WTC11 (cell line): ENCODE measurements around the gene SLC44A2. TPM values are rescaled to one million over a fixed set of nuclear protein-coding genes. Genes with fewer than 3 reads are reported as not detected.

Source experiments
- ATAC-seq: fragments of 200-7000 bp; cut with Tn5 transposase; 2 replicates; pipeline ENCODE4 v1.10.0; 2021; ENCODE audit warnings: mild to moderate bottlenecking, moderate library complexity
- CTCF ChIA-PET: fragments of 300-600 bp; sonication (Branson Sonifier 250); formaldehyde crosslinking; loops from one replicate; lab custom pipeline; 2021; ENCODE audit warnings: antibody characterized with exemption; lab: Charles Lee
- POLR2A ChIA-PET: fragments of 350-600 bp; sonication (Branson Sonifier 250); formaldehyde crosslinking; loops from one replicate; lab custom pipeline; 2021; ENCODE audit warnings: antibody characterized with exemption; lab: Charles Lee
- DNase-seq: peaks from one replicate; pipeline ENCODE4 v3.0.0; 2021; ENCODE audit warnings: low spot score
- H3K27ac Mint-ChIP-seq: 2 replicates; pipeline ENCODE4 v1.8.0; 2021; ENCODE audit warnings: mixed read lengths
- H3K27me3 Mint-ChIP-seq: 2 replicates; pipeline ENCODE4 v1.8.0; 2021; ENCODE audit warnings: low read depth, mild to moderate bottlenecking, moderate library complexity, mixed read lengths
- H3K36me3 Mint-ChIP-seq: 2 replicates; pipeline ENCODE4 v1.8.0; 2021; ENCODE audit warnings: mixed read lengths
- H3K4me1 Mint-ChIP-seq: 2 replicates; pipeline ENCODE4 v1.8.0; 2022; ENCODE audit warnings: mixed read lengths
- H3K4me3 Mint-ChIP-seq: 2 replicates; pipeline ENCODE4 v1.8.0; 2021; ENCODE audit warnings: mild to moderate bottlenecking, moderate library complexity, mixed read lengths
- H3K9me3 Mint-ChIP-seq: 2 replicates; pipeline ENCODE4 v1.8.0; 2021; ENCODE audit warnings: mixed read lengths
- ELF4 ChIP-seq: sonication (generic); formaldehyde crosslinking; IDR thresholded peaks from 2 replicates; pipeline ENCODE4 v1.8.1; 2022; ENCODE audit warnings: low read depth, mild to moderate bottlenecking, moderate library complexity, missing genetic modification reagents
- FOXJ3 ChIP-seq: sonication (generic); formaldehyde crosslinking; IDR thresholded peaks from 2 replicates; pipeline ENCODE4 v1.9.0; 2021; ENCODE audit warnings: missing genetic modification reagents, mild to moderate bottlenecking, borderline replicate concordance
- JAZF1 ChIP-seq: fragments of 250-450 bp; sonication (Bioruptor Pico); IDR thresholded peaks from 2 replicates; pipeline ENCODE4 v1.9.0; 2021; ENCODE audit warnings: moderate library complexity, mild to moderate bottlenecking, inconsistent platforms
- KAT7 ChIP-seq: sonication (generic); formaldehyde crosslinking; IDR thresholded peaks from 2 replicates; pipeline ENCODE4 v1.8.1; 2023; ENCODE audit warnings: missing genetic modification reagents, mild to moderate bottlenecking, borderline replicate concordance
- NFE2L1 ChIP-seq: sonication (generic); formaldehyde crosslinking; IDR thresholded peaks from 2 replicates; pipeline ENCODE4 v1.8.1; 2023; ENCODE audit warnings: missing genetic modification reagents
- NR1H2 ChIP-seq: sonication (generic); formaldehyde crosslinking; IDR thresholded peaks from 2 replicates; pipeline ENCODE4 v1.9.0; 2021; ENCODE audit warnings: mild to moderate bottlenecking, moderate library complexity, missing genetic modification reagents
- NR2C2 ChIP-seq: sonication (generic); formaldehyde crosslinking; IDR thresholded peaks from 2 replicates; pipeline ENCODE4 v1.8.0; 2022; ENCODE audit warnings: mild to moderate bottlenecking, missing genetic modification reagents
- RORB ChIP-seq: fragments of 250-450 bp; sonication (Bioruptor Pico); IDR thresholded peaks from 2 replicates; pipeline ENCODE4 v1.9.0; 2021; ENCODE audit warnings: mild to moderate bottlenecking
- TEAD4 ChIP-seq: sonication (generic); formaldehyde crosslinking; IDR thresholded peaks from 2 replicates; pipeline ENCODE4 v1.8.0; 2022; ENCODE audit warnings: mild to moderate bottlenecking, missing genetic modification reagents
- ZBTB21 ChIP-seq: sonication (generic); formaldehyde crosslinking; IDR thresholded peaks from 2 replicates; pipeline ENCODE4 v1.8.1; 2023; ENCODE audit warnings: mild to moderate bottlenecking, missing genetic modification reagents, borderline replicate concordance
- ZNF121 ChIP-seq: sonication (generic); formaldehyde crosslinking; IDR thresholded peaks from 2 replicates; pipeline ENCODE4 v1.8.0; 2023; ENCODE audit warnings: missing genetic modification reagents
- ZNF232 ChIP-seq: sonication (generic); formaldehyde crosslinking; IDR thresholded peaks from 2 replicates; pipeline ENCODE4 v1.8.0; 2022; ENCODE audit warnings: mild to moderate bottlenecking, missing genetic modification reagents
- ZNF416 ChIP-seq: fragments of 250-450 bp; sonication (Bioruptor Pico); IDR thresholded peaks from 2 replicates; pipeline ENCODE4 v1.9.0; 2021; ENCODE audit warnings: mild to moderate bottlenecking, inconsistent platforms
- total RNA-seq: library from RNA; stranded (reverse); gene quantifications from 3 replicates; pipeline ENCODE4 v1.2.3, GENCODE V29; 2021
- TF ChIP-seq, protein P1 (sequence below): fragments of 250-450 bp; sonication (Bioruptor Pico); IDR thresholded peaks from 2 replicates; pipeline ENCODE4 v1.9.0; 2021; ENCODE audit warnings: mild to moderate bottlenecking, borderline replicate concordance
- TF ChIP-seq, protein P2 (sequence below): sonication (generic); formaldehyde crosslinking; IDR thresholded peaks from 2 replicates; pipeline ENCODE4 v1.8.1; 2023; ENCODE audit warnings: mild to moderate bottlenecking, missing genetic modification reagents, moderate library complexity
- TF ChIP-seq, protein P3 (sequence below): fragments of 200-600 bp; IDR thresholded peaks from 2 replicates; pipeline ENCODE4 v1.8.0; 2022; ENCODE audit warnings: antibody characterized with exemption
- TF ChIP-seq, protein P4 (sequence below): sonication (generic); formaldehyde crosslinking; IDR thresholded peaks from 2 replicates; pipeline ENCODE4 v1.8.1; 2023; ENCODE audit warnings: mild to moderate bottlenecking, moderate library complexity, missing genetic modification reagents
- TF ChIP-seq, protein P5 (sequence below): fragments of 250-450 bp; sonication (Bioruptor Pico); IDR thresholded peaks from 2 replicates; pipeline ENCODE4 v1.9.0; 2021; ENCODE audit warnings: moderate library complexity, mild to moderate bottlenecking, inconsistent platforms, borderline replicate concordance
- TF ChIP-seq, protein P6 (sequence below): sonication (generic); formaldehyde crosslinking; IDR thresholded peaks from 2 replicates; pipeline ENCODE4 v1.8.1; 2023; ENCODE audit warnings: mild to moderate bottlenecking, missing genetic modification reagents

The SLC44A2 gene
- total RNA-seq, 1 experiment from 2014 or later = 109 TPM

DNA sequence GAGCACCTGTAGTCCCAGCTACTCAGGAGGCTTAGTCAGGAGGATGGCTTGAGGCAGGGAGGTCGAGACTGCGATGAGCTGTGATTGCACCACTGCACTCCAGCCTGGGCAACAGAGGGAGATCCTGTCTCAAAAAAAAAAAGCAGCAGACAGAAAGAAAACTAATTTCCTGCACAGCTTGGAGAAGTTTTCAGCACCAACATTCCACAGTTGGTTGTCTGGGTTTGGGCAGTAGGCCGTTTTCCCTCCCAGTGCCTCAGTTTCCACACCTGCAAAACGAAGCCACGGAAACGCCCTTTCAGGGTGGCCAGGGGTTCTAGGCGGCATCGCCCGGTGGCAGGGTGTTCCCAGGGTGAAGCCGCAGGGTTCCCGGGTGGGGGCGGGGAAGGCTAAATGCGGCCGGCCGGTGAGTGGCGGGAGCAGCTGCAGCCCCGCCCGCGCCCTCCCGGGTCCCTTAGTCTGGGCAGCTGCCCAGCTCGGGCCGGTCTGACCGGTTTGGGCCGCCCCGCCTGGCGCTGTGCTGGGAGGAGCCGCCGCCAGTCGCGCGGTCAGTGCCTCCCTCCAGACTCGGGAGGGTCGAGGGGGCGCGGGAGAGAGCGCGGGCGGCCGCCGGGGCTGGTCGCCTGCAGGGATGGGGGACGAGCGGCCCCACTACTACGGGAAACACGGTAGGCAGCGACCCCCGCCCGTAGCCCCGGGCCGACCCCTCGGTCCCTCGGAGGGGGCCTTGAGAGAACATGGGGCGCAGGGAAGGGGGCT, at the start of gene SLC44A2 (continued):
- TF ChIP-seq NR1H2 (CRISPR knock-in tag) = no peak
- TF ChIP-seq, all 79 proteins: peak for 35

DNA sequence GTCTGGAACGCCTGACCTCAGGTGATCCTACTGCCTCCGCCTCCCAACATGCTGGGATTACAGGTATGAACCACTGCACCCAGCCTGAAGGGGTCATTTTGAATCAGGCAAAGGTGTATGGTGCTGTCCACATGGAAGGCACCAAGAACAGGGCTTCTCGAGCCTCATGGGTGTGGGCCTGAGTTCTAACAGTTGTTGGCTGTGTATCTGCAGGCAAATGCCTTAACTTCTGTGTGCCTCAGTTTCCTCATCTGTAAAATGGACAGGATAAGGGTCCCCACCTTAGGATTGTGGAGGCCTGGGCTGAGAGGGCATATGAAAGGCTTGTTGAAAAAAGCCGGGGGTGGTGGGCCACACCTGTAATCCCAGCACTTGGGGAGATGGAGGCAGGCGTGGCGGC, 47.4 kb upstream of the SLC44A2 start:
- Mint-ChIP-seq H3K9me3 (no peaks in the 10 kb centered on the region), H3K4me3 (no peak overlapping the region), H3K27me3 (no peaks in the 10 kb centered on the region), H3K36me3 (peaks cover 48% of the 10 kb centered on the region), H3K4me1 (0 out of 2 replicates have a peak, but pooled peaks cover 2% of the 10 kb centered on the region), H3K27ac (no peak overlapping the region)
- ATAC-seq (no peak), DNase-seq (no peak)
- no peak for TF ChIP-seq NFE2L1 (CRISPR knock-in tag)
- no peak for TF ChIP-seq ZNF121 (CRISPR knock-in tag)
- TF ChIP-seq, protein P1, sequence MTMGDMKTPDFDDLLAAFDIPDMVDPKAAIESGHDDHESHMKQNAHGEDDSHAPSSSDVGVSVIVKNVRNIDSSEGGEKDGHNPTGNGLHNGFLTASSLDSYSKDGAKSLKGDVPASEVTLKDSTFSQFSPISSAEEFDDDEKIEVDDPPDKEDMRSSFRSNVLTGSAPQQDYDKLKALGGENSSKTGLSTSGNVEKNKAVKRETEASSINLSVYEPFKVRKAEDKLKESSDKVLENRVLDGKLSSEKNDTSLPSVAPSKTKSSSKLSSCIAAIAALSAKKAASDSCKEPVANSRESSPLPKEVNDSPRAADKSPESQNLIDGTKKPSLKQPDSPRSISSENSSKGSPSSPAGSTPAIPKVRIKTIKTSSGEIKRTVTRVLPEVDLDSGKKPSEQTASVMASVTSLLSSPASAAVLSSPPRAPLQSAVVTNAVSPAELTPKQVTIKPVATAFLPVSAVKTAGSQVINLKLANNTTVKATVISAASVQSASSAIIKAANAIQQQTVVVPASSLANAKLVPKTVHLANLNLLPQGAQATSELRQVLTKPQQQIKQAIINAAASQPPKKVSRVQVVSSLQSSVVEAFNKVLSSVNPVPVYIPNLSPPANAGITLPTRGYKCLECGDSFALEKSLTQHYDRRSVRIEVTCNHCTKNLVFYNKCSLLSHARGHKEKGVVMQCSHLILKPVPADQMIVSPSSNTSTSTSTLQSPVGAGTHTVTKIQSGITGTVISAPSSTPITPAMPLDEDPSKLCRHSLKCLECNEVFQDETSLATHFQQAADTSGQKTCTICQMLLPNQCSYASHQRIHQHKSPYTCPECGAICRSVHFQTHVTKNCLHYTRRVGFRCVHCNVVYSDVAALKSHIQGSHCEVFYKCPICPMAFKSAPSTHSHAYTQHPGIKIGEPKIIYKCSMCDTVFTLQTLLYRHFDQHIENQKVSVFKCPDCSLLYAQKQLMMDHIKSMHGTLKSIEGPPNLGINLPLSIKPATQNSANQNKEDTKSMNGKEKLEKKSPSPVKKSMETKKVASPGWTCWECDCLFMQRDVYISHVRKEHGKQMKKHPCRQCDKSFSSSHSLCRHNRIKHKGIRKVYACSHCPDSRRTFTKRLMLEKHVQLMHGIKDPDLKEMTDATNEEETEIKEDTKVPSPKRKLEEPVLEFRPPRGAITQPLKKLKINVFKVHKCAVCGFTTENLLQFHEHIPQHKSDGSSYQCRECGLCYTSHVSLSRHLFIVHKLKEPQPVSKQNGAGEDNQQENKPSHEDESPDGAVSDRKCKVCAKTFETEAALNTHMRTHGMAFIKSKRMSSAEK (CRISPR knock-in tag) = no peak
- TF ChIP-seq, protein P2, sequence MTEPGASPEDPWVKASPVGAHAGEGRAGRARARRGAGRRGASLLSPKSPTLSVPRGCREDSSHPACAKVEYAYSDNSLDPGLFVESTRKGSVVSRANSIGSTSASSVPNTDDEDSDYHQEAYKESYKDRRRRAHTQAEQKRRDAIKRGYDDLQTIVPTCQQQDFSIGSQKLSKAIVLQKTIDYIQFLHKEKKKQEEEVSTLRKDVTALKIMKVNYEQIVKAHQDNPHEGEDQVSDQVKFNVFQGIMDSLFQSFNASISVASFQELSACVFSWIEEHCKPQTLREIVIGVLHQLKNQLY (CRISPR knock-in tag) = no peak
- no peak for TF ChIP-seq TEAD4 (CRISPR knock-in tag)
- TF ChIP-seq ZNF416 (CRISPR knock-in tag) = no peak
- no peak for TF ChIP-seq JAZF1 (CRISPR knock-in tag)
- TF ChIP-seq KAT7 (CRISPR knock-in tag) = no peak
- no peak for TF ChIP-seq ZBTB21
- TF ChIP-seq, protein P3, sequence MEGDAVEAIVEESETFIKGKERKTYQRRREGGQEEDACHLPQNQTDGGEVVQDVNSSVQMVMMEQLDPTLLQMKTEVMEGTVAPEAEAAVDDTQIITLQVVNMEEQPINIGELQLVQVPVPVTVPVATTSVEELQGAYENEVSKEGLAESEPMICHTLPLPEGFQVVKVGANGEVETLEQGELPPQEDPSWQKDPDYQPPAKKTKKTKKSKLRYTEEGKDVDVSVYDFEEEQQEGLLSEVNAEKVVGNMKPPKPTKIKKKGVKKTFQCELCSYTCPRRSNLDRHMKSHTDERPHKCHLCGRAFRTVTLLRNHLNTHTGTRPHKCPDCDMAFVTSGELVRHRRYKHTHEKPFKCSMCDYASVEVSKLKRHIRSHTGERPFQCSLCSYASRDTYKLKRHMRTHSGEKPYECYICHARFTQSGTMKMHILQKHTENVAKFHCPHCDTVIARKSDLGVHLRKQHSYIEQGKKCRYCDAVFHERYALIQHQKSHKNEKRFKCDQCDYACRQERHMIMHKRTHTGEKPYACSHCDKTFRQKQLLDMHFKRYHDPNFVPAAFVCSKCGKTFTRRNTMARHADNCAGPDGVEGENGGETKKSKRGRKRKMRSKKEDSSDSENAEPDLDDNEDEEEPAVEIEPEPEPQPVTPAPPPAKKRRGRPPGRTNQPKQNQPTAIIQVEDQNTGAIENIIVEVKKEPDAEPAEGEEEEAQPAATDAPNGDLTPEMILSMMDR = no peak
- no peak for TF ChIP-seq RORB (CRISPR knock-in tag)
- no peak for TF ChIP-seq FOXJ3 (CRISPR knock-in tag)
- no peak for TF ChIP-seq NR2C2 (CRISPR knock-in tag)
- no peak for TF ChIP-seq ZNF232 (CRISPR knock-in tag)
- TF ChIP-seq, protein P4, sequence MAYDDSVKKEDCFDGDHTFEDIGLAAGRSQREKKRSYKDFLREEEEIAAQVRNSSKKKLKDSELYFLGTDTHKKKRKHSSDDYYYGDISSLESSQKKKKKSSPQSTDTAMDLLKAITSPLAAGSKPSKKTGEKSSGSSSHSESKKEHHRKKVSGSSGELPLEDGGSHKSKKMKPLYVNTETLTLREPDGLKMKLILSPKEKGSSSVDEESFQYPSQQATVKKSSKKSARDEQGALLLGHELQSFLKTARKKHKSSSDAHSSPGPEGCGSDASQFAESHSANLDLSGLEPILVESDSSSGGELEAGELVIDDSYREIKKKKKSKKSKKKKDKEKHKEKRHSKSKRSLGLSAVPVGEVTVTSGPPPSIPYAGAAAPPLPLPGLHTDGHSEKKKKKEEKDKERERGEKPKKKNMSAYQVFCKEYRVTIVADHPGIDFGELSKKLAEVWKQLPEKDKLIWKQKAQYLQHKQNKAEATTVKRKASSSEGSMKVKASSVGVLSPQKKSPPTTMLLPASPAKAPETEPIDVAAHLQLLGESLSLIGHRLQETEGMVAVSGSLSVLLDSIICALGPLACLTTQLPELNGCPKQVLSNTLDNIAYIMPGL = no peak
- TF ChIP-seq, protein P5, sequence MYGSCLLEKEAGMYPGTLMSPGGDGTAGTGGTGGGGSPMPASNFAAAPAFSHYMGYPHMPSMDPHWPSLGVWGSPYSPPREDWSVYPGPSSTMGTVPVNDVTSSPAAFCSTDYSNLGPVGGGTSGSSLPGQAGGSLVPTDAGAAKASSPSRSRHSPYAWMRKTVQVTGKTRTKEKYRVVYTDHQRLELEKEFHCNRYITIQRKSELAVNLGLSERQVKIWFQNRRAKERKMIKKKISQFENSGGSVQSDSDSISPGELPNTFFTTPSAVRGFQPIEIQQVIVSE (CRISPR knock-in tag) = no peak
- no peak for TF ChIP-seq NR1H2 (CRISPR knock-in tag)
- no peak for TF ChIP-seq ELF4
- TF ChIP-seq, protein P6, sequence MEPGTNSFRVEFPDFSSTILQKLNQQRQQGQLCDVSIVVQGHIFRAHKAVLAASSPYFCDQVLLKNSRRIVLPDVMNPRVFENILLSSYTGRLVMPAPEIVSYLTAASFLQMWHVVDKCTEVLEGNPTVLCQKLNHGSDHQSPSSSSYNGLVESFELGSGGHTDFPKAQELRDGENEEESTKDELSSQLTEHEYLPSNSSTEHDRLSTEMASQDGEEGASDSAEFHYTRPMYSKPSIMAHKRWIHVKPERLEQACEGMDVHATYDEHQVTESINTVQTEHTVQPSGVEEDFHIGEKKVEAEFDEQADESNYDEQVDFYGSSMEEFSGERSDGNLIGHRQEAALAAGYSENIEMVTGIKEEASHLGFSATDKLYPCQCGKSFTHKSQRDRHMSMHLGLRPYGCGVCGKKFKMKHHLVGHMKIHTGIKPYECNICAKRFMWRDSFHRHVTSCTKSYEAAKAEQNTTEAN = no peak
- POLR2A ChIA-PET = no interaction called here
- CTCF ChIA-PET = interaction anchor here (0.7 kb wide), 1 partner anchor 73 kb away, joined by 3 read pairs; no protein-coding TSS in a partner anchor
